ENCODE measurements around the gene UNCX.

The UNCX gene

GRCh38 chr7:1253681-1254181 lies 21.1 kb downstream of the UNCX start:
- no peak overlapping the region for H3K27ac ChIP-seq
- no peak for TF ChIP-seq CTCF (conservative IDR thresholded peaks at IDR 0.05)

- H3K27ac ChIP-seq: no peak overlapping the region
- TF ChIP-seq CTCF (conservative IDR thresholded peaks at IDR 0.05): no peak
Observed at GRCh38 chr7:1254281-1255079, 21.8 kb downstream of the UNCX start.

- TF ChIP-seq CTCF (conservative IDR thresholded peaks at IDR 0.05): no peak
Observed at GRCh38 chr7:1255080-1255816, 22.6 kb downstream of the UNCX start.

GRCh38 chr7:1255817-1256340 lies 23.2 kb downstream of the UNCX start:
- TF ChIP-seq CTCF (conservative IDR thresholded peaks at IDR 0.05): no peak
- no peak overlapping the region for H3K27ac ChIP-seq

More at GRCh38 chr7:1255080-1255816, 22.6 kb downstream of the UNCX start:
- H3K27ac ChIP-seq: no peak overlapping the region

- no peak for TF ChIP-seq CTCF (conservative IDR thresholded peaks at IDR 0.05)
- H3K27ac ChIP-seq: no peak overlapping the region
Observed at GRCh38 chr7:1256621-1257020, 23.9 kb downstream of the UNCX start.

GRCh38 chr7:1257221-1257620 lies 24.5 kb downstream of the UNCX start:
- TF ChIP-seq CTCF (conservative IDR thresholded peaks at IDR 0.05): no peak
- no peak overlapping the region for H3K27ac ChIP-seq

GRCh38 chr7:1257863-1258262 lies 25.2 kb downstream of the UNCX start:
- TF ChIP-seq CTCF (conservative IDR thresholded peaks at IDR 0.05): no peak
- H3K27ac ChIP-seq: no peak overlapping the region

Measured in VCaP (cell line).